GM19238 (cell line): ENCODE results near the gene PODXL.
"Not testable (repeated sequence)": the region's sequence is repeated elsewhere in the genome, so short reads cannot be mapped to it uniquely, and the experiment has no call there.

Experiments used
- DNase-seq: peaks from one replicate; pipeline ENCODE4 v3.0.0; 2011; ENCODE audit warnings: low spot score; ENCODE audit not compliant: insufficient read length

The PODXL gene

GRCh38 chr7:131538071-131538812, 18.2 kb downstream of the PODXL start:
- DNase-seq = no peak

- no peak for DNase-seq
These were observed 18.9 kb downstream of the PODXL start for GRCh38 chr7:131537571-131537978.

- no peak for DNase-seq
These were observed 20.0 kb downstream of the PODXL start for GRCh38 chr7:131536361-131536849.

GRCh38 chr7:131533566-131534561, 22.6 kb downstream of the PODXL start:
- no peak for DNase-seq

GRCh38 chr7:131533151-131533559, 23.3 kb downstream of the PODXL start:
- no peak for DNase-seq

- DNase-seq = no peak
These were observed 23.8 kb downstream of the PODXL start for GRCh38 chr7:131532570-131533091.

GRCh38 chr7:131530137-131530536, 26.3 kb downstream of the PODXL start:
- DNase-seq = no peak

- no peak for DNase-seq
These were observed 26.8 kb downstream of the PODXL start for GRCh38 chr7:131529617-131530016.

- DNase-seq = no peak
These were observed 27.2 kb downstream of the PODXL start for GRCh38 chr7:131529179-131529578.

- no peak for DNase-seq
These were observed 29.0 kb downstream of the PODXL start for GRCh38 chr7:131527456-131527855.

GRCh38 chr7:131525820-131526219, 30.6 kb downstream of the PODXL start:
- no peak for DNase-seq

GRCh38 chr7:131524703-131525102, 31.7 kb downstream of the PODXL start:
- no peak for DNase-seq

GRCh38 chr7:131524115-131524514, 32.3 kb downstream of the PODXL start:
- DNase-seq = no peak

- DNase-seq = no peak
These were observed 34.0 kb downstream of the PODXL start for GRCh38 chr7:131522325-131522930.

- DNase-seq = no peak
These were observed 34.7 kb downstream of the PODXL start for GRCh38 chr7:131521651-131522163.

GRCh38 chr7:131518626-131519025, 37.8 kb downstream of the PODXL start:
- no peak for DNase-seq

- DNase-seq = no peak
These were observed 39.1 kb downstream of the PODXL start for GRCh38 chr7:131517218-131517923.

GRCh38 chr7:131515471-131515870, 41.0 kb downstream of the PODXL start:
- not testable (repeated sequence) for DNase-seq

- DNase-seq = peak; percentile 70
These were observed 43.0 kb downstream of the PODXL start for GRCh38 chr7:131513245-131514061.
